Fibroblast of lung (primary cell): ENCODE measurements around the gene TYW3.

Experiments
- CTCF ChIP-seq, 2 donors: IDR thresholded peaks in 1 of 2; conservative IDR thresholded peaks in 1 of 2; 1 replicate in 1 of 2; 2 replicates in 1 of 2; pipeline ENCODE4 v1.5.1; 2011 to 2012; ENCODE audit warnings: low read length in 2 of 2, control low read depth in 1 of 2, inconsistent platforms in 1 of 2, low read depth in 1 of 2, mild to moderate bottlenecking in 1 of 2
- EZH2 ChIP-seq: IDR thresholded peaks from 2 replicates; pipeline ENCODE4 v1.5.1; 2012; ENCODE audit warnings: low read length, control low read depth, mild to moderate bottlenecking; ENCODE audit errors: missing control alignments

GRCh38 chr1:74780594-74780993 lies 47.6 kb downstream of the TYW3 start:
- TF ChIP-seq EZH2 (no peak), CTCF (conservative IDR thresholded peaks at IDR 0.05 in 1 of 2, IDR thresholded peaks at IDR 0.05 in 1 of 2; ENCODE audit: low read depth in 1 of 2, low read length in 2 of 2) (no peak)
